Measurements from ENCODE around the gene RYR2. TPM values are rescaled to one million over a fixed set of nuclear protein-coding genes. Genes with fewer than 3 reads are reported as not detected.

Gene RYR2
- total RNA-seq, 2 experiments from 2014 or later, result 0.05 to 0.08 TPM

DNA sequence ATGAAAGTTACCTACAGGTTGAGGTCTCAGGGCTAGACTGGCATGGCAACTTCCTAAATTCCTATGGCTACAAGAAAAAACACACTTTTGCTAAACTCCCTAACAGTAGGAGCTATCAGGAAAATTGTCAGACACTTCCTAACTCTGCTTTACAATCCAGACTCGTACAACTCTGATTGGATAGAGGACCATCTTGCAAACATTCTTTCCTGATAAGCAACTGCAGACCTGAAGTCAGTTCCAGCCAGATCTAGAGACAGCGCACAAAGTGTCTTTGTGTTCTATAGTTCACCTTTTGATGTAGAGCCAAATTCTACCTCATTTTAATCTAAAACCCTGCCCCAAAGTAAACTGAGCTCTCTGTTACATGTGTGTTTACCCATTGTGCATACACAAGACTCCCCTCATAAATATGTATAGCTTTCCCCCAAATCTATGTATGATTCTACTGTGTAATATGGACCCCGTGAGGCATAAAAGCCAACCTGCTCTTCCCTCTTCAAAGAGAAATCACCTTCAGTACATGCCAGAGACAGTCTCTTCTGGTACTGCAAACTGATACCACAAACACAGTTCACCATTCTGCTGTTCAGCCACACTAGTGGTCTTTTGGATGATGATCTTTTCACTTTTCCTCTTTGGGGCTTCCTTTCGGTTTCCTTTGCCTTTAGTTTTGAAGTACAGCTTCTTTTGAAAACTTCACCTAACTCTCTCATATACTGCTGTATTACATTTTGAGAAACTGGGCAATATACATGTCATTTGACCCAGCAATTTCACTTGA, 827.0 kb downstream of the RYR2 start:
- ChIA-PET POLR2A (no interaction called here), CTCF (no interaction called here)

DNA sequence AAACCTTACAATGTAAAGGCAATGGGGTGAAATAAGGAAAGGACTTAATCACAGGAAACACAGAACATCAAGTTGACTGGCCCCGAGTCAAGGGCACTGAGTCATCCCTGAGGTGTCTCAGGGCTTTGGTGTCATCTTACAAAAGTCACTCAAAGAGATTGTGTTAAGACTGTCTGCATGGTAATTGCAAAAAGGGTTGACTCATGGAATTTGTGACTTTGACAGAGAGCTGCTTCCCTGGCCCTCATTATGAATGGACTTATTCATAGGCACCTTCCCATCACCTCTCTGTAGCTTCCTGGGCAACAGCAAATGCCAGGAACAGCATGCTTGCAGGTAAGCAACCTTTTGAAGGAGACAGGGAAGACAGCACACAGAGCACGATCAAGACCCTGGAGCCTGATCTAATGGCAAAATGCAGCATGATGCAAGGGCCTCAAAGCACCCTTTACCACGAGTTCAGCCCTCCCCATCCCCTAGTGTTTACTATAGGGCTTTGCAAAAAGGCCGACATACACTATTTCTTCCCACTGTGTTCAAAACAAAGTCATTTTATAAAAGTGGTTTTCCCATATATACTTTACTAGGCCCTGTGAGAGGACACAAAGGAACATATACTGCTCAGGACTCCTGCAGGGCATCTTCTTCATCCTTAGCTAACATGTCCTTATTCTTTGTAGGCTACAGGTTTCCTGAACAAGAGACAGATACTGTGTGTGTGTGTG, 831.7 kb downstream of the RYR2 start:
- CTCF ChIA-PET, result no interaction called here
- no peak overlapping the region for H3K27ac Mint-ChIP-seq

More for the DNA sequence above, 827.0 kb downstream of the RYR2 start:
- H3K4me1 Mint-ChIP-seq, result no peaks in the 10 kb centered on the region
- no peak overlapping the region for H3K27ac Mint-ChIP-seq
- no peaks in the 10 kb centered on the region for H3K36me3 Mint-ChIP-seq (ENCODE audit: low read depth)
- no peaks in the 10 kb centered on the region for H3K9me3 Mint-ChIP-seq
- no peak overlapping the region for H3K4me3 Mint-ChIP-seq
- DNase-seq, result no peak
- H3K27me3 Mint-ChIP-seq, result no peaks in the 10 kb centered on the region

DNA sequence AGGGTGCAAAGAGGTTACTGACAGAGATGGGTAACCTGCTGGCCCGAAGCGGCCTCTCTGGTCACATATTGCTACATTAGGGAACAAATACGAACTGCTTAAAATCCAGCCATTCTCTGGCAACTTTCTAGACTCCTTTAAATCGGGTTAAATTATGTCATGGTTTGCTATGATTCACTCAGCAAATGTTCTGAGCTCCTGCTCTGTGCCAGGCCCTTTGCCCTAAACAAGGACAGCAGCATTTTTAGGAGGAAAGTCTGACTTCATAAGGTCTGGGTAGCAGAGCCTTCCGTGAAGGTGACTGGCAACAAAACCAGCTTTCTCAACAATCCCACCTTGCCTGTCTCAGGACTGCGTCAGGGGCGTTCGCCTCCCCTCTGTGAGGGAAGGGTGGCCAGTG, 833.3 kb downstream of the RYR2 start:
- POLR2A ChIA-PET, result no interaction called here
- Mint-ChIP-seq H3K27ac (no peak overlapping the region), H3K9me3 (no peaks in the 10 kb centered on the region), H3K4me3 (no peak overlapping the region), H3K4me1 (no peaks in the 10 kb centered on the region), H3K27me3 (no peaks in the 10 kb centered on the region), H3K36me3 (ENCODE audit: low read depth) (no peaks in the 10 kb centered on the region)
- CTCF ChIA-PET, result interaction anchor here (0.6 kb wide), 1 partner anchor 60 kb away, joined by 5 read pairs; no protein-coding TSS in a partner anchor
- no peak for DNase-seq

More for the DNA sequence above, 831.7 kb downstream of the RYR2 start:
- H3K4me1 Mint-ChIP-seq, result no peaks in the 10 kb centered on the region
- POLR2A ChIA-PET, result no interaction called here
- H3K9me3 Mint-ChIP-seq, result no peaks in the 10 kb centered on the region
- H3K27me3 Mint-ChIP-seq, result no peaks in the 10 kb centered on the region
- no peak for DNase-seq
- H3K4me3 Mint-ChIP-seq, result no peak overlapping the region
- H3K36me3 Mint-ChIP-seq (ENCODE audit: low read depth), result no peaks in the 10 kb centered on the region

DNA sequence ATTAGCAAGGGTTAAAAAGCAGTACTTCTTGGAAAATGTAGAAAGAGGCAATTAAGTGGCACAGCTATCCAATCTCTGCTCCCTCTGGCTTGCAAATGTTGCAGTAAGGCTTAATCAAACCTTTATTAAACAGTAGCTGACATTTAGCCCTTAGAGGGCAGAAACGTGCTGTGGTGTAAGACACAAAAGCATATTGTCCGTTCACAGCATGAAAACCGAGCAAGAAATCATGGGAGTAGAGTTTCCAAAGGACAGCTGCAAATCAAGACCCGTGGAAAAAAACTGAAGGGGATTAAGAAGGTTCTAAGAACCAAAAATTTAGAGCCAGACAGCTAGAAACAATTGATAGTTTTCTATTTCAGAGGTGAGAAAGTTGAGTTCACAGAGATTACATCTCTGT, 835.6 kb downstream of the RYR2 start:
- H3K36me3 Mint-ChIP-seq (ENCODE audit: low read depth), result no peaks in the 10 kb centered on the region
- no peak overlapping the region for H3K4me3 Mint-ChIP-seq
- H3K27me3 Mint-ChIP-seq, result no peaks in the 10 kb centered on the region
- ChIA-PET CTCF (no interaction called here), POLR2A (no interaction called here)
- DNase-seq, result no peak
- H3K4me1 Mint-ChIP-seq, result no peaks in the 10 kb centered on the region
- no peaks in the 10 kb centered on the region for H3K9me3 Mint-ChIP-seq
- no peak overlapping the region for H3K27ac Mint-ChIP-seq

DNA sequence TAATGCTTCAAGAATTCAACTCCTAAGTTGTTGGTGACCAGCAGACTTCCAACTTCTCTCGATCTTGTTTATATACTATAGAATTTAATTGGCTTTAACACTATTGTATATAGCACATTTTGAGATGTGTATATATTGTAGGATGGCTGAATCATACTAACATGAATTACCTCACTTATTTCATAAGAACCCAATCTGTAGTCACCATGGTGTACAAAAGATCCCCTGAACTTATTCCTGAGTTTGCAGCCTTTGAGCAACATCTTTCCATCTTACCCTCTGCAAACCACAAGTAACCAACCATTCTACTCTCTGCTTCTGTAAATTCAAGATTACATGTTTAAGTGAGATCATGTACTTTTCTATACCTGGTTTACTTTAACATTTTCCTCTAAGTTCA, 836.4 kb downstream of the RYR2 start:
- ChIA-PET CTCF (no interaction called here), POLR2A (no interaction called here)
- H3K4me1 Mint-ChIP-seq, result no peaks in the 10 kb centered on the region
- H3K4me3 Mint-ChIP-seq, result no peak overlapping the region
- no peaks in the 10 kb centered on the region for H3K36me3 Mint-ChIP-seq (ENCODE audit: low read depth)
- H3K27me3 Mint-ChIP-seq, result no peaks in the 10 kb centered on the region
- H3K9me3 Mint-ChIP-seq, result peaks cover 2% of the 10 kb centered on the region
- no peak for DNase-seq
- H3K27ac Mint-ChIP-seq, result no peak overlapping the region

DNA sequence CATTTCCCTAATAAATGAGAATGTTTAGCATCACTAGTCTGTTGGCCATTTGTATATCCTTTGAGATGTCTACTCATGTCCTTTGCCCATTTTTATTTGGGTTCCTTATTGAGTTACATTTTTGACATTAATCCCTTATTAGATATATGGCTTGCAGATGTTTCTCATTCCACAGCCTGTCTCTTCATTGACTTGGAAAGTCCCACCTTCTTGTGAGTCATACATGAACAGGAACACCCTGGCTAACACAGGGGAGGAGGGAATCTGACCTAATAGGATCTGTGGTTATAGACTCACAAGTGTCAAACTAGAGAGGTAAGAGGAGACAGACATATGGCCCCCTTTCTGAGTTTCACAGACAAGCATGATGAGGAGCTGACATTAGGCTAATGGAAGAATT, 837.2 kb downstream of the RYR2 start:
- Mint-ChIP-seq H3K4me3 (no peak overlapping the region), H3K9me3 (peaks cover 2% of the 10 kb centered on the region), H3K27ac (no peak overlapping the region), H3K27me3 (no peaks in the 10 kb centered on the region), H3K36me3 (ENCODE audit: low read depth) (no peaks in the 10 kb centered on the region), H3K4me1 (no peaks in the 10 kb centered on the region)
- POLR2A ChIA-PET, result no interaction called here
- no peak for DNase-seq
- CTCF ChIA-PET, result no interaction called here

Other genes with a start within 250 kb of the RYR2 start
- 10 to 100 TPM; 43.9 to 46.4 TPM for gene MTR, start 246.9 kb upstream of the RYR2 start, total RNA-seq
- not detected for gene MT1HL1, start 37.7 kb upstream of the RYR2 start, total RNA-seq

Measured in activated CD4-positive, alpha-beta memory T cell treated with anti-CD3 and anti-CD28 coated beads, Interleukin-2, amount 10 ng/mL, durations not matched to agents 7 days and 5 days (primary cell).